ENCODE data around the gene FRMD4A.

FRMD4A gene

DNA sequence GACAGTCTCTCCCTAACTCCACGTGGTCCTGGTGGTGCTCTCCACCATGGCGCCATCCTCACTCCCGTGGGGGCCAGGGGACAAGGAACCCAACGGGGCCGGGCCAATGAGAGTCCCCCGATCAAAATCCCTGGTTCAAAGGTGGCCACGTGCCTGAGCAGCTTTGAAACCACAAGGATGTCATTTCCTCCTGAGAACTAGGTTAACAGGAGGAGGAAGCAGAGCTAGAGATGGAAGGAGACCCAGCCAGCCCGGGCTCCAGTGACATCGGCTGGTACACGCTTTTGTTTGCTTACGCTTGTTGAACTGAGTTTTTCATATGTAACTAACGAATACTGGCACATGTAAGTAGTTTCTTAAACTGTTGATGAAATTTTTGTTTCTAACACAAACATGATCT, 682.3 kb downstream of the FRMD4A start:
- TF ChIP-seq POLR2AphosphoS5 (IDR thresholded peaks at IDR 0.05; ENCODE audit: low read depth), result no peak
- TF ChIP-seq REST (IDR thresholded peaks at IDR 0.05; ENCODE audit: insufficient replicate concordance, low read depth), result no peak
- TF ChIP-seq SPI1 (IDR thresholded peaks at IDR 0.05; ENCODE audit: borderline replicate concordance, low read depth), result no peak
- no peak for TF ChIP-seq GABPA (IDR thresholded peaks at IDR 0.05; ENCODE audit: low read depth)
- TF ChIP-seq, protein P1, sequence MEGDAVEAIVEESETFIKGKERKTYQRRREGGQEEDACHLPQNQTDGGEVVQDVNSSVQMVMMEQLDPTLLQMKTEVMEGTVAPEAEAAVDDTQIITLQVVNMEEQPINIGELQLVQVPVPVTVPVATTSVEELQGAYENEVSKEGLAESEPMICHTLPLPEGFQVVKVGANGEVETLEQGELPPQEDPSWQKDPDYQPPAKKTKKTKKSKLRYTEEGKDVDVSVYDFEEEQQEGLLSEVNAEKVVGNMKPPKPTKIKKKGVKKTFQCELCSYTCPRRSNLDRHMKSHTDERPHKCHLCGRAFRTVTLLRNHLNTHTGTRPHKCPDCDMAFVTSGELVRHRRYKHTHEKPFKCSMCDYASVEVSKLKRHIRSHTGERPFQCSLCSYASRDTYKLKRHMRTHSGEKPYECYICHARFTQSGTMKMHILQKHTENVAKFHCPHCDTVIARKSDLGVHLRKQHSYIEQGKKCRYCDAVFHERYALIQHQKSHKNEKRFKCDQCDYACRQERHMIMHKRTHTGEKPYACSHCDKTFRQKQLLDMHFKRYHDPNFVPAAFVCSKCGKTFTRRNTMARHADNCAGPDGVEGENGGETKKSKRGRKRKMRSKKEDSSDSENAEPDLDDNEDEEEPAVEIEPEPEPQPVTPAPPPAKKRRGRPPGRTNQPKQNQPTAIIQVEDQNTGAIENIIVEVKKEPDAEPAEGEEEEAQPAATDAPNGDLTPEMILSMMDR (IDR thresholded peaks at IDR 0.05; ENCODE audit: insufficient read depth, low read length), result no peak
- no peak for DNase-seq (ENCODE audit: low read depth in 1 of 2, low spot score in 1 of 2)
- H3K27me3 ChIP-seq (ENCODE audit: insufficient read depth, poor library complexity, severe bottlenecking), result no peaks in the 10 kb centered on the region
- H3K4me3 ChIP-seq (replicated peaks; ENCODE audit: insufficient read depth, low read length), result no peak overlapping the region
- no peak overlapping the region for H3K27ac ChIP-seq (replicated peaks)

DNA sequence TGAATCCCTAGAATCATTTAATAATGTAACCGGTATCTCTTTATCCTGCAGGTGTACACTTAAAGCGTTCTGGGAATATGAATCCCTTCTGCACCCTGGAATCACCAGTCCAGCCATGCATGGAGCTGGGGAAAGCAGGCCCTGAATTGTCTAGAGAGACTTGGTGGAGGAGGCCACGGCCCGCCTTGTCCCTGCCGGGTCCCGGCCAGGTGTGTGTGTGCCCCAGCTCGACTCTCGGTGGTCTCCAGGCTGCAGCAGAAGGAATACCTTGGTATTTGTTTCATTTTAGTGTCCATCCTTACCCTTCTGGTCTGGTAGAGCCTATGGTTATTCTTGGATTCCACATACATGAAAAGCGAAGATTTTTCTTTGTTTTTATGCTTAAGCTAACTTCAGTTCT, 685.9 kb downstream of the FRMD4A start:
- Histone ChIP-seq H3K27ac (replicated peaks) (no peak overlapping the region), H3K4me3 (replicated peaks; ENCODE audit: insufficient read depth, low read length) (no peak overlapping the region), H3K27me3 (ENCODE audit: insufficient read depth, poor library complexity, severe bottlenecking) (no peaks in the 10 kb centered on the region)
- DNase-seq (ENCODE audit: low read depth in 1 of 2, low spot score in 1 of 2), result no peak
- TF ChIP-seq REST (IDR thresholded peaks at IDR 0.05; ENCODE audit: insufficient replicate concordance, low read depth) (no peak), POLR2AphosphoS5 (IDR thresholded peaks at IDR 0.05; ENCODE audit: low read depth) (no peak), GABPA (IDR thresholded peaks at IDR 0.05; ENCODE audit: low read depth) (no peak), SPI1 (IDR thresholded peaks at IDR 0.05; ENCODE audit: borderline replicate concordance, low read depth) (no peak)
- TF ChIP-seq, protein P1 (IDR thresholded peaks at IDR 0.05; ENCODE audit: insufficient read depth, low read length), result no peak

DNA sequence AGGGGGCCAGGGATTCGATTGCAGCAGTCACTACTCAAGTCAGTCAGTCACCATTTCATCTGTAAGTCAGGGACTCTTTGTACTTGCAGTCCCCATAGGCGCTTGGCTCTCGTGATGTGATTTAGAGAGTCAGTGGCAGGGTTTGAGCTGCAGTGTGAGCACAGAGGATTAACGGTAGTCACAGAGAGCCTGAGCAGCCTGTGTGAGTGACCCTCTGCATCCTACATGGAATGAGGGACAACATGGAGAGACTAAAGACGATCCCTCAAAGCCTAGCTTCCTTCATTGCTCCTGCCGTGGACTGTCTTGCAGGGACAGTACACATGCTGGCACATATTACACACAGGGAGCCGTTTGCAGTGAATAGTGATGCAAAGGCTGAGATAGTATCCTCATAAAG, 687.7 kb downstream of the FRMD4A start:
- DNase-seq (ENCODE audit: low read depth in 1 of 2, low spot score in 1 of 2), result no peak
- H3K27ac ChIP-seq (replicated peaks), result no peak overlapping the region
- no peak overlapping the region for H3K4me3 ChIP-seq (replicated peaks; ENCODE audit: insufficient read depth, low read length)
- TF ChIP-seq, protein P1 (IDR thresholded peaks at IDR 0.05; ENCODE audit: insufficient read depth, low read length), result no peak
- H3K27me3 ChIP-seq (ENCODE audit: insufficient read depth, poor library complexity, severe bottlenecking), result no peaks in the 10 kb centered on the region

- no peak overlapping the region for H3K27ac ChIP-seq (replicated peaks)
Observed at GRCh38 chr10:13642293-13642692, 688.4 kb downstream of the FRMD4A start.

More at GRCh38 chr10:13642293-13642692, 688.4 kb downstream of the FRMD4A start:
- Histone ChIP-seq H3K4me3 (replicated peaks; ENCODE audit: insufficient read depth, low read length) (no peak overlapping the region), H3K27me3 (ENCODE audit: insufficient read depth, poor library complexity, severe bottlenecking) (no peaks in the 10 kb centered on the region)
- TF ChIP-seq GABPA (IDR thresholded peaks at IDR 0.05; ENCODE audit: low read depth) (no peak), REST (IDR thresholded peaks at IDR 0.05; ENCODE audit: insufficient replicate concordance, low read depth) (no peak), POLR2AphosphoS5 (IDR thresholded peaks at IDR 0.05; ENCODE audit: low read depth) (no peak), SPI1 (IDR thresholded peaks at IDR 0.05; ENCODE audit: borderline replicate concordance, low read depth) (no peak)
- TF ChIP-seq, protein P1 (IDR thresholded peaks at IDR 0.05; ENCODE audit: insufficient read depth, low read length), result no peak
- no peak for DNase-seq (ENCODE audit: low read depth in 1 of 2, low spot score in 1 of 2)

All from HL-60 (cell line).